Osteocyte (in vitro differentiated cells): ENCODE results near the gene HMCN1. TPM values are rescaled to one million over a fixed set of nuclear protein-coding genes. Genes with fewer than 3 reads are reported as not detected.

ENCODE experiments used
- DNase-seq: peaks from one replicate; pipeline ENCODE4 v3.0.0; 2021; ENCODE audit warnings: mixed read lengths; ENCODE audit not compliant: unreplicated experiment; ENCODE audit errors: extremely low spot score
- H3K27ac Mint-ChIP-seq: one replicate; pipeline ENCODE4 v1.8.0; 2021; ENCODE audit warnings: mild to moderate bottlenecking, mixed read lengths; ENCODE audit not compliant: unreplicated experiment
- H3K27me3 Mint-ChIP-seq: one replicate; pipeline ENCODE4 v1.8.0; 2021; ENCODE audit warnings: mixed read lengths; ENCODE audit not compliant: unreplicated experiment
- H3K36me3 Mint-ChIP-seq: one replicate; pipeline ENCODE4 v1.8.0; 2021; ENCODE audit warnings: mixed read lengths; ENCODE audit not compliant: unreplicated experiment
- H3K4me1 Mint-ChIP-seq: one replicate; pipeline ENCODE4 v1.8.0; 2021; ENCODE audit warnings: mixed read lengths; ENCODE audit not compliant: unreplicated experiment
- H3K4me3 Mint-ChIP-seq: one replicate; pipeline ENCODE4 v1.8.0; 2021; ENCODE audit warnings: mild to moderate bottlenecking, moderate library complexity, mixed read lengths; ENCODE audit not compliant: unreplicated experiment
- H3K9me3 Mint-ChIP-seq: one replicate; pipeline ENCODE4 v1.8.0; 2021; ENCODE audit warnings: mixed read lengths; ENCODE audit not compliant: unreplicated experiment
- total RNA-seq: library from RNA; stranded (reverse); gene quantifications from 2 replicates; pipeline ENCODE4 v1.2.1, GENCODE V29; 2021
- TF ChIP-seq, protein P1 (sequence below): fragments of 200-600 bp; sonication (generic); IDR thresholded peaks from 2 replicates; pipeline ENCODE4 v1.5.0; 2021; ENCODE audit warnings: antibody characterized with exemption, mild to moderate bottlenecking, moderate library complexity

The HMCN1 gene
- total RNA-seq, 1 donor from 2014 or later: 91.4 TPM

DNA sequence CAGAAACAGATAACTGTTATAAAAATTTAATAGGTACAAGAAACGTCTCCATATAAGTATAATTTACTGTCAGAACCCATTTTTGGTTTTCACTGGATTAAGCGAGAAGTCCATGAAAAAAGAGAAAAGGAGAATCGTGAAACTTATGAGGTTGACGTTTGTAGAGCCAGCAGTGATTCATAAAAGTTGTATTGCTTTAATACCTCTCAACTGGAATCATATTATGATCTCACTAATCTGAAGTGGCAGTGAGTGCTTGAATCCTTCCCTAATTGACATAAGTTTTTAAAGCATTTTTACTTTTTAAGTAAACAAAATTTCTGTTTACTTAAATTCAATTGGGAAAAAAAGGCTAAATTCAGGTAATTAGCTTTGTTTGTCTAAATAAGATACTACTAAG lies 325.6 kb downstream of the HMCN1 start:
- peaks cover 36% of the 10 kb centered on the region for H3K36me3 Mint-ChIP-seq
- no peaks in the 10 kb centered on the region for H3K4me1 Mint-ChIP-seq
- no peak for DNase-seq
- no peaks in the 10 kb centered on the region for H3K9me3 Mint-ChIP-seq
- H3K27me3 Mint-ChIP-seq: no peaks in the 10 kb centered on the region
- no peak overlapping the region for H3K27ac Mint-ChIP-seq
- TF ChIP-seq, protein P1, sequence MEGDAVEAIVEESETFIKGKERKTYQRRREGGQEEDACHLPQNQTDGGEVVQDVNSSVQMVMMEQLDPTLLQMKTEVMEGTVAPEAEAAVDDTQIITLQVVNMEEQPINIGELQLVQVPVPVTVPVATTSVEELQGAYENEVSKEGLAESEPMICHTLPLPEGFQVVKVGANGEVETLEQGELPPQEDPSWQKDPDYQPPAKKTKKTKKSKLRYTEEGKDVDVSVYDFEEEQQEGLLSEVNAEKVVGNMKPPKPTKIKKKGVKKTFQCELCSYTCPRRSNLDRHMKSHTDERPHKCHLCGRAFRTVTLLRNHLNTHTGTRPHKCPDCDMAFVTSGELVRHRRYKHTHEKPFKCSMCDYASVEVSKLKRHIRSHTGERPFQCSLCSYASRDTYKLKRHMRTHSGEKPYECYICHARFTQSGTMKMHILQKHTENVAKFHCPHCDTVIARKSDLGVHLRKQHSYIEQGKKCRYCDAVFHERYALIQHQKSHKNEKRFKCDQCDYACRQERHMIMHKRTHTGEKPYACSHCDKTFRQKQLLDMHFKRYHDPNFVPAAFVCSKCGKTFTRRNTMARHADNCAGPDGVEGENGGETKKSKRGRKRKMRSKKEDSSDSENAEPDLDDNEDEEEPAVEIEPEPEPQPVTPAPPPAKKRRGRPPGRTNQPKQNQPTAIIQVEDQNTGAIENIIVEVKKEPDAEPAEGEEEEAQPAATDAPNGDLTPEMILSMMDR: no peak
- no peak overlapping the region for H3K4me3 Mint-ChIP-seq

DNA sequence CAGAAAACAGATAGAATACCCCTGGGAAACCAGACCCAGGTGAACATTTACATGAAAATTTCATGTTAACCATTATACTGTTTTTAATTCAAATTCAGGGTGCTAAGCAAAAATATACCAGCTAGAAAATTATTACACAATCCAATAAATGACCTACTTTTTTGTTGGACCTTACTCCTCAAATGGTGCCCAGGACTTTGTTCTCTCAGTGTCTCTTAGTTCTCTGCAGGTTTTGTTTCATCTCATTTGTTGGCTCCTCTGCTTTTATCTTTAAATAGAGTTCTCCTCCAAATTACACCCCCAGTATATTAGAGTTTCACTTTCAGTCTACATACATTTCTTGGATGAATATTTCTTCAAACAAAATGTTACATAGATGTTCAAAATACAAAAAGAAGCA lies 326.0 kb downstream of the HMCN1 start:
- no peak overlapping the region for H3K27ac Mint-ChIP-seq
- no peaks in the 10 kb centered on the region for H3K9me3 Mint-ChIP-seq
- no peaks in the 10 kb centered on the region for H3K27me3 Mint-ChIP-seq
- TF ChIP-seq, protein P1: no peak
- DNase-seq: no peak
- H3K4me1 Mint-ChIP-seq: no peaks in the 10 kb centered on the region
- no peak overlapping the region for H3K4me3 Mint-ChIP-seq
- H3K36me3 Mint-ChIP-seq: peaks cover 39% of the 10 kb centered on the region

DNA sequence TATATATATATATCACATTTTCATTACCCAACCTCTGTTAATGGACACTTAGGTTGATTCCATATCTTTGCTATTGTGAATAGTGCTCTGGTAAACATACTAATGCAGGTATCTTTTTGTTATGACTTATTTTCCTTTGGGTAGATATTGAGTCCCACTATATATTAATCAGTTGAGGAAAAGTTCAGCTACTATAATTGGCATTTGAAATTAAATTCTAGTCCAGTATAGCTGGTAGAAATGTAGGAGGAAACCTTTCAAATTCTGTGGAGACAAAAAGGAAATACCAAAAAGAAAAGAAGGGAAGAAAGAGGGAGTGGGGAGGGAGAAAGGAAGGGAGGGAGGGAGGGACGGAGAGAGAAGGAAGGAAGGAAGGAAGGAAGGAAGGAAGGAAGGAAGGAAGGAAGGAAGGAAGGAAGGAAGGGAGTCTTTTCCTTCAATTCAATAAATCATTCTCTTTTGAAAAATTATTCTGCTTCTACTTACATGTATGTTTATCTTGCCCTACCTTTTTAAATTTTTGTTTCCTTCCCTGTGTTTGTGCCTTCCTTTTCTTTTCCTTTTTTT lies 329.0 kb downstream of the HMCN1 start:
- Mint-ChIP-seq H3K27ac (no peak overlapping the region), H3K4me3 (no peak overlapping the region), H3K27me3 (no peaks in the 10 kb centered on the region)

DNA sequence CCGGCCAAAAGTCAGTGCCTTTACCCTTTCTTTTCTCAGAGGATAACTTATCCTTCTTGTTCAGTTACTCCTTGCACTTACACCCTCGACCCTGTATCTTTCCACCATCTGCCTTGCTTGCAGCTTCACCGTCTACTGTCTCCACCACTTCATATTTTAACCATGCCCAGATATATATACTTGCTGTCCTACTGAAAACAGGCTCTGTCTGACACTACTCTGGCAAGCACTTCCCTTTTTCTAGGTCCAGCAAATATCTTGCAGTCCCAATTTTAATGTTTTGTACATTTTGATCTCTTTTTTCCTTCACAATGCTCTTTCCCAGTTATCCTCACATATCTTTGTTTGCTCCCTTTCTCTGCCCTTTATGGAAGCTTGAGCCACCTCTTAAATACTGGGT lies 332.2 kb downstream of the HMCN1 start:
- Mint-ChIP-seq H3K4me1 (no peaks in the 10 kb centered on the region), H3K27ac (no peak overlapping the region), H3K27me3 (no peaks in the 10 kb centered on the region), H3K9me3 (no peaks in the 10 kb centered on the region), H3K4me3 (no peak overlapping the region), H3K36me3 (peaks cover 39% of the 10 kb centered on the region)
- no peak for DNase-seq
- TF ChIP-seq, protein P1: no peak

More for the DNA sequence above, 329.0 kb downstream of the HMCN1 start:
- TF ChIP-seq, protein P1: no peak
- DNase-seq: no peak
- peaks cover 25% of the 10 kb centered on the region for H3K36me3 Mint-ChIP-seq
- H3K4me1 Mint-ChIP-seq: no peaks in the 10 kb centered on the region
- H3K9me3 Mint-ChIP-seq: no peaks in the 10 kb centered on the region

DNA sequence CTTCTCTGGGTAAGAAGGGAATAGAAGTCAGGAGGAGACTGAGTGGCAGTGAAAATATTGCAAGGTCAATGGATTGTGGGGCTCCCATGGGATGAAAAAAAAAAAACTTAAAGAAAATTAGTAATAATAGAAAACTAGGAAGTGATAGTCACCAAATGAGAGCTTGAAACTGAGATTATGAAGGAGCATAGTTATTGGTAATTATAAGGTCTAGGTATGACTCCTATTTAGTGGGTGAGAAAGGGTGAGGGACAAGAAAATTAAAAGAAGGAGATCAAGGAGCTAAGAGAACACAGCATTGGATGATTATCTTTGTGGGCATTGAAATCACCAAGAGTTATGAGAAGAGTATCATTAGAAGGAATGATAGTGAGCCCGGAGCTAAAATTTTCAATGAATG lies 339.5 kb downstream of the HMCN1 start:
- no peak for DNase-seq
- Mint-ChIP-seq H3K4me1 (no peaks in the 10 kb centered on the region), H3K9me3 (no peaks in the 10 kb centered on the region), H3K4me3 (no peak overlapping the region), H3K27me3 (no peaks in the 10 kb centered on the region), H3K36me3 (peaks cover 39% of the 10 kb centered on the region), H3K27ac (no peak overlapping the region)
- TF ChIP-seq, protein P1: no peak
